Mesendoderm (in vitro differentiated cells): ENCODE results near the gene ZCWPW1.
A peak's percentile ranks its signal among the peaks of the same experiment; 100 is the strongest.

Source experiments
- DNase-seq: peaks from one replicate; pipeline ENCODE4 v3.0.0; 2013
- H2AK5ac ChIP-seq: 2 replicates; pipeline ENCODE4 v1.6.1; 2013; ENCODE audit warnings: low read length, inconsistent platforms
- H2BK120ac ChIP-seq: 2 replicates; pipeline ENCODE4 v1.6.1; 2013; ENCODE audit warnings: low read depth, mild to moderate bottlenecking, low read length, moderate library complexity, mixed read lengths
- H2BK15ac ChIP-seq: replicated peaks from 2 replicates; pipeline ENCODE4 v1.6.1; 2013; ENCODE audit warnings: low read depth, mild to moderate bottlenecking, moderate library complexity
- H2BK5ac ChIP-seq: 2 replicates; pipeline ENCODE4 v1.6.1; 2013; ENCODE audit warnings: low read length, inconsistent platforms
- H3K18ac ChIP-seq: 2 replicates; pipeline ENCODE4 v1.6.1; 2013; ENCODE audit warnings: mild to moderate bottlenecking, low read length, mixed read lengths
- H3K23ac ChIP-seq: one replicate; pipeline ENCODE4 v1.6.1; 2013; ENCODE audit warnings: low read length
- H3K27ac ChIP-seq: 2 replicates; pipeline ENCODE4 v1.5.1; 2013; ENCODE audit warnings: low read depth, mild to moderate bottlenecking, inconsistent platforms, low read length, moderate library complexity
- H3K27me3 ChIP-seq: 2 replicates; pipeline ENCODE4 v1.6.1; 2013; ENCODE audit warnings: low read length, control low read depth, mild to moderate bottlenecking, inconsistent platforms; ENCODE audit not compliant: insufficient read depth, poor library complexity
- H3K36me3 ChIP-seq: 2 replicates; pipeline ENCODE4 v1.6.1; 2013; ENCODE audit warnings: low read length, inconsistent platforms; ENCODE audit not compliant: control insufficient read depth, insufficient read depth
- H3K4ac ChIP-seq: one replicate; pipeline ENCODE4 v1.6.1; 2013; ENCODE audit warnings: low read depth, mild to moderate bottlenecking, low read length, moderate library complexity
- H3K4me1 ChIP-seq: 2 replicates; pipeline ENCODE4 v1.6.1; 2013; ENCODE audit warnings: low read depth, low read length, inconsistent platforms; ENCODE audit not compliant: control insufficient read depth
- H3K4me2 ChIP-seq: 2 replicates; pipeline ENCODE4 v1.6.1; 2013; ENCODE audit warnings: low read length
- H3K4me3 ChIP-seq: 2 replicates; pipeline ENCODE4 v1.5.1; 2013; ENCODE audit warnings: mild to moderate bottlenecking, low read length
- H3K56ac ChIP-seq: one replicate; pipeline ENCODE4 v1.6.1; 2013; ENCODE audit warnings: low read length
- H3K79me1 ChIP-seq: 2 replicates; pipeline ENCODE4 v1.6.1; 2013; ENCODE audit warnings: low read length, inconsistent platforms
- H3K79me2 ChIP-seq: 2 replicates; pipeline ENCODE4 v1.6.1; 2013; ENCODE audit warnings: mild to moderate bottlenecking, low read length; ENCODE audit not compliant: control insufficient read depth, insufficient read depth
- H3K9ac ChIP-seq: 2 replicates; pipeline ENCODE4 v1.6.1; 2013; ENCODE audit warnings: low read length, inconsistent platforms
- H4K5ac ChIP-seq: one replicate; pipeline ENCODE4 v1.6.1; 2013; ENCODE audit warnings: low read length
- H4K8ac ChIP-seq: one replicate; pipeline ENCODE4 v1.6.1; 2013; ENCODE audit warnings: low read depth, mild to moderate bottlenecking, control low read depth, low read length, moderate library complexity
- WGBS: extraction: QIAGEN DNeasy Blood & Tissue Kit; methylation state at CpG from one replicate; pipeline ENCODE4 v1.1.7; 2013; ENCODE audit warnings: low lambda C conversion rate, missing lambda C conversion rate; ENCODE audit not compliant: insufficient coverage; ENCODE audit errors: extremely low coverage; 5-methylcytosine and 5-hydroxymethylcytosine counted together

The ZCWPW1 gene

GRCh38 chr7:100431286-100431735 lies 2.8 kb upstream of the ZCWPW1 start:
- WGBS: no CpG with 5 or more reads among the region's 23 CpGs

GRCh38 chr7:100430493-100431285 lies 2.2 kb upstream of the ZCWPW1 start:
- no peak for DNase-seq
- H3K36me3 ChIP-seq: peaks cover 5% of the 10 kb centered on the region
- no peaks in the 10 kb centered on the region for H3K27me3 ChIP-seq

More at GRCh38 chr7:100431286-100431735, 2.8 kb upstream of the ZCWPW1 start:
- Histone ChIP-seq H4K8ac (no peak overlapping the region), H3K9ac (peak overlapping the region; percentile 80), H2AK5ac (no peak overlapping the region), H4K5ac (no peak overlapping the region), H3K23ac (no peak overlapping the region), H3K79me2 (peaks cover 48% of the 10 kb centered on the region), H2BK15ac (no peak overlapping the region), H3K27ac (no peak overlapping the region), H3K4me2 (peak overlapping the region; percentile 36), H3K27me3 (no peaks in the 10 kb centered on the region), H3K36me3 (peaks cover 5% of the 10 kb centered on the region), H3K18ac (no peak overlapping the region), H3K56ac (peak overlapping the region; percentile 90), H2BK5ac (no peak overlapping the region), H3K79me1 (peaks cover 30% of the 10 kb centered on the region), H2BK120ac (no peak overlapping the region), H3K4me3 (no peak overlapping the region), H3K4me1 (peaks cover 12% of the 10 kb centered on the region), H3K4ac (no peak overlapping the region)
- DNase-seq: no peak

GRCh38 chr7:100429637-100430492 lies 1.4 kb upstream of the ZCWPW1 start, which contains the start of gene MEPCE:
TSS of gene MEPCE (plus strand) at chr7:100429831. CDS start at chr7:100430019, 188 bp downstream.
- Histone ChIP-seq H3K79me2 (peaks cover 39% of the 10 kb centered on the region), H3K18ac (peak within 1 kb of the TSS; percentile 99), H3K27ac (peak within 1 kb of the TSS; percentile 99), H2BK120ac (peak within 1 kb of the TSS; percentile 93), H3K36me3 (peaks cover 5% of the 10 kb centered on the region), H3K9ac (peak within 1 kb of the TSS; percentile 97), H3K4ac (peak within 1 kb of the TSS; percentile 86), H2BK15ac (no peak within 1 kb of the TSS), H4K8ac (peak within 1 kb of the TSS; percentile 96), H3K27me3 (no peaks in the 10 kb centered on the region), H3K79me1 (peaks cover 24% of the 10 kb centered on the region), H2BK5ac (peak within 1 kb of the TSS; percentile 83), H3K23ac (peak within 1 kb of the TSS; percentile 48), H3K4me2 (peak within 1 kb of the TSS; percentile 97), H3K4me3 (peak within 1 kb of the TSS; percentile 78), H3K56ac (peak within 1 kb of the TSS; percentile 100), H4K5ac (no peak within 1 kb of the TSS), H2AK5ac (peak within 1 kb of the TSS; percentile 75), H3K4me1 (peaks cover 12% of the 10 kb centered on the region)
- WGBS: no CpG with 5 or more reads among the region's 95 CpGs
- peak; percentile 98 for DNase-seq

More at GRCh38 chr7:100430493-100431285, 2.2 kb upstream of the ZCWPW1 start:
- no peak overlapping the region for H2BK15ac ChIP-seq
- peak overlapping the region; percentile 26 for H2BK5ac ChIP-seq
- H3K23ac ChIP-seq: peak overlapping the region; percentile 48
- H3K18ac ChIP-seq: peak overlapping the region; percentile 99
- WGBS: no CpG with 5 or more reads among the region's 31 CpGs
- peak overlapping the region; percentile 3 for H3K4me3 ChIP-seq
- H3K4me2 ChIP-seq: peak overlapping the region; percentile 30
- peak overlapping the region; percentile 80 for H3K9ac ChIP-seq
- no peak overlapping the region for H4K5ac ChIP-seq
- peaks cover 12% of the 10 kb centered on the region for H3K4me1 ChIP-seq
- H3K27ac ChIP-seq: peak overlapping the region; percentile 39
- H3K56ac ChIP-seq: peak overlapping the region; percentile 90
- H3K79me2 ChIP-seq: peaks cover 46% of the 10 kb centered on the region
- no peak overlapping the region for H2BK120ac ChIP-seq
- peak overlapping the region; percentile 4 for H2AK5ac ChIP-seq
- peak overlapping the region; percentile 86 for H3K4ac ChIP-seq
- peaks cover 28% of the 10 kb centered on the region for H3K79me1 ChIP-seq
- no peak overlapping the region for H4K8ac ChIP-seq

- H3K27ac ChIP-seq: peak overlapping the region; percentile 99
- H2BK5ac ChIP-seq: peak overlapping the region; percentile 83
- H3K27me3 ChIP-seq: no peaks in the 10 kb centered on the region
- peak overlapping the region; percentile 97 for H3K9ac ChIP-seq
- no peak overlapping the region for H2BK120ac ChIP-seq
- H3K23ac ChIP-seq: no peak overlapping the region
- peak overlapping the region; percentile 100 for H3K56ac ChIP-seq
- H3K36me3 ChIP-seq: peaks cover 5% of the 10 kb centered on the region
- H3K18ac ChIP-seq: peak overlapping the region; percentile 99
- DNase-seq: peak; percentile 100
- H2BK15ac ChIP-seq: no peak overlapping the region
- H3K4me1 ChIP-seq: peaks cover 12% of the 10 kb centered on the region
- WGBS: no CpG with 5 or more reads among the region's 40 CpGs
- H3K4me3 ChIP-seq: peak overlapping the region; percentile 76
- no peak overlapping the region for H4K5ac ChIP-seq
- peaks cover 24% of the 10 kb centered on the region for H3K79me1 ChIP-seq
- H3K4me2 ChIP-seq: peak overlapping the region; percentile 97
- H4K8ac ChIP-seq: no peak overlapping the region
- H3K79me2 ChIP-seq: peaks cover 38% of the 10 kb centered on the region
- H2AK5ac ChIP-seq: peak overlapping the region; percentile 75
- no peak overlapping the region for H3K4ac ChIP-seq
These were observed 599 bp upstream of the ZCWPW1 start for GRCh38 chr7:100428967-100429636.

DNA sequence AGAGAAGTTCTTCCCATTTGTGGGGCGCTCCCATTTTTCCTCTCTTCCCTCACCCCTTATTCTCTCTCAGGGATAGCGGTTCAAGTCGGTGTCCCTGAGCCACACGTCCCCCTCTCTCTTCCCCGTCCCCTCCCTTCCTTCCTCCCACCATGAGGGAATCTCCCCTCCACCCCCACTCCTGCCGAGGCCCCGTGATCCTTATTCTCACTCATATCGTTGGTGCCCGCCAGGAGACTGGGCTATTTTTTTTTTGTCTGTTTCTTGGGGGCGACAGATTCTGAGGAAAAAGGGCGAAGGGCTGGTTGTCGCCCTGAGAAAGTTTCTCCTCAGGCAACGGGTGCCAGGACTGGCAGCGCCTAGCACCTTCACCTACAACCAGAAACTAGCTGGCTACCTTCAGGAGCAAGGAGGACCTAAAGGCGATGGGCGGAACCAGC lies 723 bp downstream of the ZCWPW1 start:
- no peak overlapping the region for H3K9ac ChIP-seq
- no peak overlapping the region for H3K18ac ChIP-seq
- H3K4ac ChIP-seq: no peak overlapping the region
- H3K79me2 ChIP-seq: peaks cover 28% of the 10 kb centered on the region
- no peak overlapping the region for H4K8ac ChIP-seq
- no peak overlapping the region for H2BK120ac ChIP-seq
- peak overlapping the region; percentile 42 for H3K56ac ChIP-seq
- H3K27me3 ChIP-seq: no peaks in the 10 kb centered on the region
- peak overlapping the region; percentile 12 for H4K5ac ChIP-seq
- no peak for DNase-seq
- H3K4me1 ChIP-seq: peaks cover 12% of the 10 kb centered on the region
- H2AK5ac ChIP-seq: no peak overlapping the region
- H3K79me1 ChIP-seq: peaks cover 18% of the 10 kb centered on the region
- H3K4me2 ChIP-seq: peak overlapping the region; percentile 10
- H3K23ac ChIP-seq: no peak overlapping the region
- no peak overlapping the region for H3K4me3 ChIP-seq
- no peak overlapping the region for H2BK5ac ChIP-seq
- peaks cover 3% of the 10 kb centered on the region for H3K36me3 ChIP-seq
- no peak overlapping the region for H2BK15ac ChIP-seq
- H3K27ac ChIP-seq: no peak overlapping the region
- WGBS: no CpG with 5 or more reads among the region's 16 CpGs
